Uterus (tissue), 4 donors: ENCODE results near the gene CDON. TPM values are rescaled to one million over a fixed set of nuclear protein-coding genes. Genes with fewer than 3 reads are reported as not detected.

Source experiments
- DNase-seq, 2 donors: peaks; one replicate each; pipeline ENCODE4 v3.0.0-alpha.2; 2019 to 2020
- H3K27ac ChIP-seq, 2 donors: fragments of 200-600 bp; sonication (generic); 1 replicate in 1 of 2; 2 replicates in 1 of 2; pipeline ENCODE4 v1.5.1; 2016 to 2018
- H3K27me3 ChIP-seq, 2 donors: fragments of 200-600 bp; sonication (generic); one replicate each; pipeline ENCODE4 v1.5.1; 2018 to 2019; ENCODE audit warnings: control low read depth in 1 of 2
- H3K36me3 ChIP-seq, 2 donors: fragments of 200-600 bp; sonication (generic); one replicate each; pipeline ENCODE4 v1.5.1; 2019; ENCODE audit warnings: control low read depth in 1 of 2
- H3K4me1 ChIP-seq, 2 donors: fragments of 200-600 bp; sonication (generic); one replicate each; pipeline ENCODE4 v1.5.1; 2018 to 2019; ENCODE audit warnings: control low read depth in 1 of 2
- H3K4me3 ChIP-seq, 2 donors: fragments of 200-600 bp; sonication (generic); 1 replicate in 1 of 2; 2 replicates in 1 of 2; pipeline ENCODE4 v1.5.1; 2018 to 2019; ENCODE audit warnings: mild to moderate bottlenecking in 1 of 2
- H3K9me3 ChIP-seq, 2 donors: fragments of 200-600 bp; sonication (generic); one replicate each; pipeline ENCODE4 v1.5.1; 2019; ENCODE audit warnings: control low read depth in 1 of 2
- POLR2A ChIP-seq, 2 donors: fragments of 450-650 bp; IDR thresholded peaks; one replicate each; pipeline ENCODE4 v1.6.1; 2016; ENCODE audit warnings: antibody characterized with exemption in 2 of 2, mild to moderate bottlenecking in 1 of 2, moderate library complexity in 1 of 2
- intact Hi-C: fragments of 100-400 bp; cut with DNase I; formaldehyde crosslinking; loops from one replicate; pipeline ENCODE4 v1.15.1; 2023; ENCODE audit warnings: low total_unique reads
- total RNA-seq, 4 donors: library from RNA; depleted of rRNA in 3 of 4; stranded (reverse); fragments of >200 nt in 3 of 4; gene quantifications; one replicate each; pipeline versions ENCODE4 v1.1.0 to v1.2.4, GENCODE V29; 2014 to 2023
- TF ChIP-seq, protein P1 (sequence below), 4 experiments: fragments of 200-600 bp in 2 of 4; fragments of 450-650 bp in 2 of 4; sonication (generic) in 2 of 4; IDR thresholded peaks; one replicate each; pipeline ENCODE4 v1.5.1; 2016 to 2019; ENCODE audit warnings: antibody characterized with exemption in 4 of 4, mild to moderate bottlenecking in 2 of 4, moderate library complexity in 1 of 4
- donor health status: DM: yes; HTN: yes; CAD: no.

CDON gene
- total RNA-seq, 4 donors from 2014 or later: 38.5 to 261 (median 213) TPM

DNA sequence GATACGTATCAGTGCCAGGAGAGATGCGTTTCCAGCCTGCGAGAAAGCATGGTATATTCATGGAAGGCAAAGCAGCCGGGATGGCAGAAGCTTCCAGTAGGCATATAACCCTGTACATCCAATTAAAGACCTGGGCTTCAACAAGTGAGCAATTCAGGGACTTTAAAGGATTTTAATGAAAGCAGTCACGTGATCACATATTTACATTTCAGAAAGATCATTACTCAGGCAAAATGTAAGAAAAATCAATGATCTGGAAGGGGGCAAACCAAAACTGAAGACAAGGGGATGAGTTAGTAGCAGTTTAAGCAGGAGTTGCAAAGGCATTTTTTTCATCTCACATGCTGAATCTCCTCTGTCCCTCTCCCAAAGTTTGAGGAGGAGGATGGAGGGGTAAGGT, 7.8 kb downstream of the CDON start:
- no peak overlapping the region for H3K27ac ChIP-seq
- TF ChIP-seq, protein P1, sequence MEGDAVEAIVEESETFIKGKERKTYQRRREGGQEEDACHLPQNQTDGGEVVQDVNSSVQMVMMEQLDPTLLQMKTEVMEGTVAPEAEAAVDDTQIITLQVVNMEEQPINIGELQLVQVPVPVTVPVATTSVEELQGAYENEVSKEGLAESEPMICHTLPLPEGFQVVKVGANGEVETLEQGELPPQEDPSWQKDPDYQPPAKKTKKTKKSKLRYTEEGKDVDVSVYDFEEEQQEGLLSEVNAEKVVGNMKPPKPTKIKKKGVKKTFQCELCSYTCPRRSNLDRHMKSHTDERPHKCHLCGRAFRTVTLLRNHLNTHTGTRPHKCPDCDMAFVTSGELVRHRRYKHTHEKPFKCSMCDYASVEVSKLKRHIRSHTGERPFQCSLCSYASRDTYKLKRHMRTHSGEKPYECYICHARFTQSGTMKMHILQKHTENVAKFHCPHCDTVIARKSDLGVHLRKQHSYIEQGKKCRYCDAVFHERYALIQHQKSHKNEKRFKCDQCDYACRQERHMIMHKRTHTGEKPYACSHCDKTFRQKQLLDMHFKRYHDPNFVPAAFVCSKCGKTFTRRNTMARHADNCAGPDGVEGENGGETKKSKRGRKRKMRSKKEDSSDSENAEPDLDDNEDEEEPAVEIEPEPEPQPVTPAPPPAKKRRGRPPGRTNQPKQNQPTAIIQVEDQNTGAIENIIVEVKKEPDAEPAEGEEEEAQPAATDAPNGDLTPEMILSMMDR (IDR thresholded peaks at IDR 0.05): no peak
- TF ChIP-seq POLR2A (IDR thresholded peaks at IDR 0.05): no peak
- H3K9me3 ChIP-seq: no peaks in the 10 kb centered on the region
- H3K27me3 ChIP-seq: no peaks in the 10 kb centered on the region
- intact Hi-C loops: no loop called here
- H3K4me3 ChIP-seq: no peak overlapping the region
- peaks cover 0 to 4% of the 10 kb centered on the region in 2 donors for H3K4me1 ChIP-seq
- DNase-seq: no peak
- no peaks in the 10 kb centered on the region for H3K36me3 ChIP-seq

DNA sequence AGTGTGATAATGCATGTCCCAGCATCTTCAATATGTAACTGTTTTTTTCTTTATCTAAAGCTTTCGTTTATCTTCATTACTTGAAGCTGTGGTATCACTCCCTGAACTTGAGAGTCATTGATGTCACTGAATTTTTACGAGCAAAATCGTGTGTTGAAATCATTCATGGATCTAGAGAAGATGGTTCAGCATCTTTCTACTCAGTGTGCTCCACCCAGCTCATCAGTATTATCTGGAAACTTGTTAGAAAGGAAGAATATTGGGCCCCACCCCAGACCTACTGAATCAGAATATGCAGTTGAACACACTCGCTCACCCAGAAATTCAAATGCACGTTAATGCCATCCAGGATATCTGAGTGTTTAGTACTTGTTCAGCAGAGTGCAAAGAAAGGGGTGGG, 8.3 kb downstream of the CDON start:
- Histone ChIP-seq H3K4me1 (peaks cover 0 to 4% of the 10 kb centered on the region in 2 donors), H3K27ac (no peak overlapping the region), H3K4me3 (no peak overlapping the region), H3K9me3 (no peaks in the 10 kb centered on the region), H3K27me3 (no peaks in the 10 kb centered on the region), H3K36me3 (no peaks in the 10 kb centered on the region)
- TF ChIP-seq POLR2A (IDR thresholded peaks at IDR 0.05): no peak
- TF ChIP-seq, protein P1 (IDR thresholded peaks at IDR 0.05): no peak
- DNase-seq: no peak
- intact Hi-C loops: no loop called here

DNA sequence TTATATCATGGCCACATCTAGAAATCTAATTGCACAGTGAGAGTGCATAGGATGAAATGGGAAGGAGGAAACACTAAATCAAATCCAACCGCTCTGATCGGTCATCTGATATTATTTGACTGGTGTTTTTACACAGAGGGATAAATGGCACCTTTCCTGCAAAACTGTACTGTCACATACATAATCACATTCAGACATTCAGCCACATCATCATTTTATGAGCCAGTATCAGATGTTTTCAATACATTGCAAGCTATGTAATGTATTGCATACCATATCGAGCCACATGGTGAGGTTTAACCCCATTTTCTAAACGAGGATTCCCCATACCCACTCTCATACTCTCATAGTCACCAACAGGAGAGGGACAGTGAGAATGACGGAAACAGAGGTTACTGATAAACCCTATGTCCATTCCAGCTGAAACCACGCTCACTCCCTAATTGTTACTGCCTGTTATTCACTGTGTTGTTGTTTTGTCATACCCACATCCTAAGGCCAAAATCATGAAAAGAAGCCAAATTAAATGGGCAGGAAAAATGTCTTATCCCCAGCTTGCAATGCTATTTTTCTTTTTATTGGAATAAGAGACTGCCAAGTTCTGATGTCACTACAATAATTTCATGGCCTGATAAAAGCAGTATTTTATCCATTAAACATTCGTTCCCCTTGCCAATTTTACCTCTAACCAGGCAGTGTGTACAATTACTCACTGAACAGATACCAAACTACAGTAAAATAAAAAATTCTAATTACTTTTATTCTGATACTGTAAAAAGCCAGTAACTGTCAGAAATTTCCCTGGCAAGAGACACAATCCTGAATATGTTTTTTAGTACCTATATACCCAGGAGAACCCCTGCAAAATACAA, 9.0 kb downstream of the CDON start:
- no peak for DNase-seq
- Histone ChIP-seq H3K4me1 (peaks cover 0 to 4% of the 10 kb centered on the region in 2 donors), H3K4me3 (no peak overlapping the region), H3K36me3 (no peaks in the 10 kb centered on the region), H3K9me3 (no peaks in the 10 kb centered on the region), H3K27ac (peak overlapping the region in 1 of 2 donors; percentile 30), H3K27me3 (no peaks in the 10 kb centered on the region)
- TF ChIP-seq, protein P1 (IDR thresholded peaks at IDR 0.05): no peak
- TF ChIP-seq POLR2A (IDR thresholded peaks at IDR 0.05): no peak
- intact Hi-C loops: no loop called here

DNA sequence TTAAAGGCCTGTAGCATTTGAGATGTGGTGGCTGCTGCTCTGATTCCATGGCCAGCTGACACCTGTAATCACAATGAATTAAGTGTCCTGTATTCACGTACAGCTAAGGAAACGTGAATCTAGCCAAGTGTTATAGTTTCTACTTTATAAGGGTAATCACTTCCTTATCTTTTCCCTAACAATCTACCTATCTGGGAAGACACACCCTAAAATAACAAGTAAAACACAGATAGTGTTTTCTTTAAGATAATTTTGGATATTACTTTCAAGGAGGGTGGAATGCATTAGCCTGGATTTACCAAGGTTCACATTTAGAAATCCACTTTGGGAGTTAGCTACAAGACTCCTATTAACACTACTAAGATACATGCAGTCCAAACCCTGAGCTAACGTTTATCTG, 11.5 kb downstream of the CDON start:
- Histone ChIP-seq H3K4me1 (peaks cover 0 to 4% of the 10 kb centered on the region in 2 donors), H3K27me3 (no peaks in the 10 kb centered on the region), H3K9me3 (no peaks in the 10 kb centered on the region), H3K36me3 (no peaks in the 10 kb centered on the region), H3K4me3 (no peak overlapping the region), H3K27ac (no peak overlapping the region)
- DNase-seq: no peak
- intact Hi-C loops: no loop called here
- TF ChIP-seq, protein P1 (IDR thresholded peaks at IDR 0.05): no peak
- no peak for TF ChIP-seq POLR2A (IDR thresholded peaks at IDR 0.05)

DNA sequence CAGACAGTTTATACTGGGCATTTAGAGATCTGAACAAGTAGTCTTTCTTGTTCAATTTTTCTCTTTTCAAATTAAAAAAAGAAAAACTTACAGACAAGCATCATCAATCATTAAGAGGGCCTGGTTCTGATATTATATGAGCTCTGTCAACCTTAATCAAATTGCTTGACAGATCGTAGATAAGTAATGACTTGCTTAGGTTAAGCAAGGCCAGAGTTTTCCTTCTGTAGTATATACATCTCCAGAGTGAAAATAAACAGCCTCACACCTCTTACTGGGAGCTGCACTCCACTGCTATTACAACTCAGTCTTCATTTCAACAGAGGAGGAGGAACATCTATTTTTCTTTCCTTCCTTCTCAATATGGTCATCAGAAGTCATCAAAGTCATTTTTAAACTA, 13.5 kb downstream of the CDON start:
- H3K4me3 ChIP-seq: no peak overlapping the region
- H3K27ac ChIP-seq: peak overlapping the region in 1 of 2 donors; percentile 20
- intact Hi-C loops: no loop called here
- no peaks in the 10 kb centered on the region for H3K9me3 ChIP-seq
- peaks cover 0 to 4% of the 10 kb centered on the region in 2 donors for H3K4me1 ChIP-seq
- DNase-seq: no peak
- TF ChIP-seq, protein P1 (IDR thresholded peaks at IDR 0.05): no peak
- no peak for TF ChIP-seq POLR2A (IDR thresholded peaks at IDR 0.05)
- no peaks in the 10 kb centered on the region for H3K36me3 ChIP-seq
- no peaks in the 10 kb centered on the region for H3K27me3 ChIP-seq
